Choroid plexus epithelial cell (primary cell): Measurements from ENCODE around the gene PELI2.
A peak's percentile ranks its signal among the peaks of the same experiment; 100 is the strongest.

Experiments
- DNase-seq: peaks from one replicate; pipeline ENCODE4 v3.0.0-alpha.2; 2010; ENCODE audit warnings: low read depth
- H3K4me3 ChIP-seq: 2 replicates; pipeline ENCODE4 v1.5.1; 2011; ENCODE audit warnings: low read depth, mild to moderate bottlenecking, control low read depth, low read length, moderate library complexity
- TF ChIP-seq, protein P1 (sequence below): conservative IDR thresholded peaks from 2 replicates; pipeline ENCODE4 v1.5.1; 2011; ENCODE audit warnings: low read depth, mild to moderate bottlenecking, control low read depth, inconsistent platforms, low read length, moderate library complexity

Gene PELI2

DNA sequence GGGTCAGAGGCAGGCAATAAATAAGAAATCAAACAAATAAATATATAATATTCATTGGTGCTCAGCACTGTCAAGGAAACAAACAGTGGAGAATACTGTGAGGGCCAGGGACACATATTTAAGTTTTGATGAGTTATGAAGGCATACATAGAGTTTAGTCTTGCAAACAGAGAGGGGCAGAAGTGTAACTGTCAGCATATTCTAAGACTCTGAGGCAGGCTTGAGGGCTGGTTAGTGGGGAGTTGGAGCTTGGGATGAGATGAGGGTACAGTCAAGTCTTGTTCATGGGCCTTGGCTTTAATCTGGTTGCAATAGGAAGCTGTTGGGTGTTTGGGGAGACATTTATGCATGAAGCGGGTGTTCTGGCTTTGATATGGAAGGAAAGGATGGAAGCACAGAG lies 78.9 kb downstream of the PELI2 start:
- H3K4me3 ChIP-seq, result no peak overlapping the region
- DNase-seq, result no peak
- TF ChIP-seq, protein P1, sequence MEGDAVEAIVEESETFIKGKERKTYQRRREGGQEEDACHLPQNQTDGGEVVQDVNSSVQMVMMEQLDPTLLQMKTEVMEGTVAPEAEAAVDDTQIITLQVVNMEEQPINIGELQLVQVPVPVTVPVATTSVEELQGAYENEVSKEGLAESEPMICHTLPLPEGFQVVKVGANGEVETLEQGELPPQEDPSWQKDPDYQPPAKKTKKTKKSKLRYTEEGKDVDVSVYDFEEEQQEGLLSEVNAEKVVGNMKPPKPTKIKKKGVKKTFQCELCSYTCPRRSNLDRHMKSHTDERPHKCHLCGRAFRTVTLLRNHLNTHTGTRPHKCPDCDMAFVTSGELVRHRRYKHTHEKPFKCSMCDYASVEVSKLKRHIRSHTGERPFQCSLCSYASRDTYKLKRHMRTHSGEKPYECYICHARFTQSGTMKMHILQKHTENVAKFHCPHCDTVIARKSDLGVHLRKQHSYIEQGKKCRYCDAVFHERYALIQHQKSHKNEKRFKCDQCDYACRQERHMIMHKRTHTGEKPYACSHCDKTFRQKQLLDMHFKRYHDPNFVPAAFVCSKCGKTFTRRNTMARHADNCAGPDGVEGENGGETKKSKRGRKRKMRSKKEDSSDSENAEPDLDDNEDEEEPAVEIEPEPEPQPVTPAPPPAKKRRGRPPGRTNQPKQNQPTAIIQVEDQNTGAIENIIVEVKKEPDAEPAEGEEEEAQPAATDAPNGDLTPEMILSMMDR, result no peak

DNA sequence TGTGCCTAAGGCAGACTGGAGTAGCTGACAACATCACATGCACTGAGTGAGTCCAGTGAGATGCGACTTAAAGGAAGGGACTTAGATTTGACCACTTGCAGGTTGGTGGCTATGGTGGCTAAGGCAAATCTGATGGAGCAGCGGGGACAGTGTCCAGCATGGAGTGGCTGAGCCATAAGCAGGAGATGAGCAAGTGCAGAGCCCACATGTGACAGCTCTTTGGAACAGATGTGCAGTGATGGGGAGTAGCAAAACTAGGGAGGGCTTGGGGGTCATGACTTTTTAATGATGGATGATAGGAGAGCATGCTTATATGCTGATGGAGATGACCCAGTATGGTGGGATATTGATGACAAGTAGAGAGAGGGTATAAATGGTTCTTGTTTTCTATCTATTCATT lies 80.2 kb downstream of the PELI2 start:
- no peak for DNase-seq
- no peak overlapping the region for H3K4me3 ChIP-seq
- TF ChIP-seq, protein P1, result no peak

DNA sequence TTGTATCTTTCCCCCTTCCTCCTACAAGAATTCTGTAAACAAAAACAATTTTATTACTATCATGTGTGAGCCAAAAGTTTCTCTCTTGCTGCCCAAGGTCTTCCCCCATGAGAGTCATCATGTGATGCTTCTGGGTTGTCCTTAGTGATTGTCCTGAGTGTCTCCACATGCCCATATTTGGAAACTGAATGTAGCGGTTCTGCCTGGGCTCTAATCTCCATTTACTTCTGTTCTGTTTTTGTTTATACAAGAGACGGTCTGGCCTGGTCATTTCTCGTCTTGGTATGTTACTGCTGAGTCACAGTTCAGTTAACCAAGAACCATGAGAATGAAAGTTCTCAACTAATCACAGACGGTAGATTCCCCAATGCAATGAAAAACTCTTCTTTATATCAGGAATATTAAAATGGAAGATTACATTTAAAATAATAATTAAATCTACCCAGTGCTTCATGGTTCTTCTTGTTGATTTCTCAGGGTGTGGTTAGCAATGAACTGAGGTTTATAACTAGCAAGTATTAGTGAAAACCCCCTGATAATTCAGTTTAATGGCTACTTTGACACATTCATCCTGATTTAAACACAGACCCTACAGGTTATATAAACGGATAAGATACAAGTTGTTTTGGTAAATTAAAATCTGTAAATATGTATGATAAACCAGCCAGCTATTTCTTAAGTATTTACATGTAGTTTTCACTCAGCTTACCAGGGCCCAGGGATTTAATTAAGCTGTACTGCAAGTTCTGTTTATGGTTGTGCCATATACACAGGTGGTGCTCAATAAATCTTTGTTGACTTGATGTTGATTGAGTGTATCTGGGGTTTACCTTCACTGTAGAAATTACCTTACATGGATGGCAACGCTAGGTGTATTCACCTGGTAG lies 81.1 kb downstream of the PELI2 start:
- no peak overlapping the region for H3K4me3 ChIP-seq
- TF ChIP-seq, protein P1, result no peak
- DNase-seq, result peak; percentile 99

DNA sequence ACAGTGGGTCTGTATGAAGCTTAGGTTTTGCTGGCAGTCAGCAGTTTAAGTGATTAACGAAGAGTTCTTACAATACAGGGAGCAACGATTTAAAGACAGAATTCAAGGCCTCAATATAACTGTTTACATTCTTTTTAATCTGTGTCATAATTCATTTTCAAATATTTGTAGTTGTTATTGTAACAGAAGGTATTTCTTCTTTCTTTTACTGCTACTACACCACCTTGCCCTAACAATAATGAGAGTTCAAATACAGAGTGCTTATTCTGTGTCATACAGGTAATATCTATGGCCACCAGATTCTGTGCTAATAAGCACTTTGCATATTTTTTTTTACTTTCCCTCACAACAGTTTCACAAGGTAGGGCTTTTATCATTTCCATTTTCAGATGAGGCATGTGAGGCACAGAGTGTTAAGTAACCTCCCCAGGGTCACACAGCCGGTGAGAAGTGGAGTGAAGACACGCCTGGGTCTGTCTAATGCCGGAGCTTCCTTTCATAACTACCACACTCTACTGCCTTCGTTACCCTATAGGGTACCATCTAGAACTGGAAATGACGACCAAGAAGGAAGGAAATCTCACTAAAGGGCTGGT lies 81.9 kb downstream of the PELI2 start:
- DNase-seq, result peak; percentile 54
- TF ChIP-seq, protein P1, result no peak
- no peak overlapping the region for H3K4me3 ChIP-seq

DNA sequence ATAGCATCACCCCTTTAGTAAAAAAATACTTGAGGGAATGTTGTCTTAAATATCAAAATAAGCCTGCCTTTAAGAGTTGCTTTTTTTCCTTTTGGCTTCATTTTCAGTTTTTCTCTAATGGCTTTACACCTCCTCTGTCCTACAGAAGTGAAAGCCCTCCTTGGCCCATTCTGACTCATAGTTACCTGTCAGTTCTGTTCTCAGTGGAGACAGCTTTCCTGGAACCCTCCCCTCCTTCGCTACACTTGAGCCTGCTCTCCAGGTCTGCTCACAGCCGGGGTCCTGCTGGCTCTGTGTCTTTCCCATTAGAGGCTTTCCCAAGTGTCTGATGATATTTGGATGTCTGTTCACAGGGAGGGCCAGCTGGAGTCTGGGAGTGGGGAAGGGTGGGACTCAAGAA lies 84.0 kb downstream of the PELI2 start:
- TF ChIP-seq, protein P1, result no peak
- H3K4me3 ChIP-seq, result no peak overlapping the region
- no peak for DNase-seq

DNA sequence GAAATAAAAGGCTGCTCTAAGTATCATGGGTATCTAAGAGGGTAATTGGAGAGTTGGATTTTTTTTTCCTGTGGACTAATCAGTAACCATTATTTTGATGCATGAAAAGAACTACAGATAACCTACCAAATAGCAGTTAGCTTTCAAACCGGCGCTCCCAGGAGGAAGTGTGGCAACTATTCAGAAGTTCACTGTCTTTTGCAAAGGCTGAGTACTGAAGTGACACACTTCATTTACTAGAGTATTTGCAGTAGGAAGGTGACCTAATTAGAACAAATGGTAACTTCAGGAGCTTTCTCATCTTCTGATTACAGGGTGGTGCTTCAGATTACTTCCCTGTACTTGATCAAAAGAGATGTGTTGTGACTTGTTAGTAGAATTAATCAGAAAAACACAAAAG lies 87.7 kb downstream of the PELI2 start:
- no peak overlapping the region for H3K4me3 ChIP-seq
- TF ChIP-seq, protein P1, result no peak
- DNase-seq, result no peak
